Stimulated activated CD8-positive, alpha-beta memory T cell treated with anti-CD3 and anti-CD28 coated beads, Interleukin-15, amount 100 ng/mL, for 48 hours (primary cell): ENCODE results near the gene C16orf90.
"Not testable (repeated sequence)": the region's sequence is repeated elsewhere in the genome, so short reads cannot be mapped to it uniquely, and the experiment has no call there.

ENCODE experiments used
- DNase-seq, 2 donors: peaks; one replicate each; pipeline ENCODE4 v3.0.0-alpha.2; 2020; ENCODE audit warnings: low read depth in 2 of 2

Gene C16orf90

GRCh38 chr16:3482659-3483241 lies 12.5 kb downstream of the C16orf90 start:
- no peak for DNase-seq

DNA sequence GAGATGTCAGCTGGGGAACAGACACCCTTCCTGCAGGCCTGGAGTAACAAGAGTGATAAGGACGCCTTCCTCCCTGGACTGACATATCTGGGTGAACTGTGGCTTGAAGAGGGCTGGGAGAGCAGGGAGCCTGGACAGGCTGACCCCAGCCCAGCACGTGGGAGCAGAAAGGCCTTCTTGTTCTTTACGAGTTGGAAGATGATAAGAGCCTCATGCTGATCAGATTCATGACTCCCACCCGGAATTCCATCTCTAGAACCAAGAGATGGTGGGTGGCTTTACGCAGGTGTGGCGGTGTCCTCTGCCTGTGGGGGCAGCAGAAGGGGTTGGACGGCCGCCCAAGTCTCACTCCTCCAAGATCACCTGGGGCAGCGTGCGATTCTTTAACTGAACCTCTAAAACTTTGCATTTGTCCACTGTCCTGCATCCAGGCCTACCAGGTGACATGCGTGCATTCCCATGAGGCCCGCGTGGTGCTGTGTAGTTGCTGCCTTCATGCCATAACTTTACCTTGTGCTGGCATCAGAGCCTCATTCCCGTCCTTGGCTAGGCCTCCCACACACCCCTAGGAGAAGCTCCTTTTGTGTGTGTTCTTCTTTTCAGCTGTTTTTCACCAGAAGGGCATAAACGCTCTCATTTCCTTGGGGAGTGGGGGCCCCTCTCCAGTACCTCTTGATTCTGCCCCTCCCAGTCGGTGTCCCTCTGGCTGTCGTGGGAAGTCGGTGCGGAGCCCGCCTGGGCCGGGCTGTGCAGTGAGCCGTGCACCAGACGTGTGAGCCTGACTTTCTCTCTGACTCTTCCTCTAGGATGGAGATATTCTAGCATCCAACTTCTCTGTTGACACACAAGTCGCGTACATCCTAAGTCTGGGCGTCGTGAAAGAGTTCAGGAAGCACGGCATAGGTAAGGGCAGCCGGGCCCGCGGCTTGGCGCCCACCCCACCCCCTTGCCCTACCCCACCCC lies 13.3 kb downstream of the C16orf90 start:
- no peak for DNase-seq

- no peak for DNase-seq
Observed at GRCh38 chr16:3480901-3481695, 14.2 kb downstream of the C16orf90 start.

- DNase-seq = no peak
Observed at GRCh38 chr16:3479654-3480216, 15.6 kb downstream of the C16orf90 start.

DNA sequence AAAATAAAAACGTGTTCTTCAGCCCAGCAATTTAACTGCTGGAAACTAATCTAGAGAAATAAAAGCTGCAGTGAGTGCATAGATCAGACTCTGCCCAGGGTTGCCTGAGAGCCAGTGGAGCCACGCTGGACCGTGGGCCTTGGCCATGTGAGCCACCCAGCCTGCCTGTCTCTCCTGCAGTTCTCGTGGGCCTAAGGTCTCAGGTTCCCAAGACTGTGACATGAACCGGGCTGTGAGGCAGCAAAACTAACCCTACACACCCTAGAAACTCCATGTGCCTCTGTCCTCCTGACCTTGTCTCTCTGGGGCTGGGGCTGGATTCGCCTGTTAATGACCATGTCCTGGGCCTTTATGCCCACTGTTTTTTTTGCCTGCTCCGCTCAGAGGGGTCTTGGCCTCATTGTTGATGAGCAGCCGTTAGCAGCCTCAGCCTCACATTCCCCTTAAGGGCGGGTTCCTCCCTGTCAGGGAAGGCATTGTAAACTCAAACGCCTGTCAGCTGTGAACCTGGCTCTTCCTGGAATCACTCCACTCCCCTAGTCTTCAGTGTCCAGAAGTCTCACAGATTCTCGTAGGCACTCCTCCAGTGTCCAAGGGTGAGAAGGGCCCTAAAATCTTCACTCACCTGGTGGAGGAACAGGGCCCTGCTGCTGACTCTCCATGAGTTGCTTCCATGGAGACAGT lies 16.9 kb downstream of the C16orf90 start:
- no peak for DNase-seq

DNA sequence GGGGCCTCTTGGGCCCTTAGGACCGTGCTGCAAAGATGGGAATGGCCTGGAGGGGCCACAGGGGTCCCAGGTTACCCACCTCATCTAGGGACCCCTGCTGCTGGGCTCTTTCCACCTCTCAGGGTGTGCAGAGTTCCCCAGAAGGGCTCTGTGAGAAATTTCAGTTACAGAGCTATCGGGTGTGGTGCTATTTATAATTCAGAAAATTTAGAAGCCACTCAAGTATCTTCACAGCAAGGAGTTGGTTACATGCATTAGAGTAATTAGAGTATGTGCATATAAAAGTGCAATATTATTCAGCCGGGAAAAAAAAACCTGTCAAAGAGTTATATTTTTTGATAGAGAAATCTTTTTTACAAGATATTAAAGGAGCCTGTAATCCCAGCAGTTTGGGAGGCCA lies 18.9 kb downstream of the C16orf90 start:
- DNase-seq = no peak

DNA sequence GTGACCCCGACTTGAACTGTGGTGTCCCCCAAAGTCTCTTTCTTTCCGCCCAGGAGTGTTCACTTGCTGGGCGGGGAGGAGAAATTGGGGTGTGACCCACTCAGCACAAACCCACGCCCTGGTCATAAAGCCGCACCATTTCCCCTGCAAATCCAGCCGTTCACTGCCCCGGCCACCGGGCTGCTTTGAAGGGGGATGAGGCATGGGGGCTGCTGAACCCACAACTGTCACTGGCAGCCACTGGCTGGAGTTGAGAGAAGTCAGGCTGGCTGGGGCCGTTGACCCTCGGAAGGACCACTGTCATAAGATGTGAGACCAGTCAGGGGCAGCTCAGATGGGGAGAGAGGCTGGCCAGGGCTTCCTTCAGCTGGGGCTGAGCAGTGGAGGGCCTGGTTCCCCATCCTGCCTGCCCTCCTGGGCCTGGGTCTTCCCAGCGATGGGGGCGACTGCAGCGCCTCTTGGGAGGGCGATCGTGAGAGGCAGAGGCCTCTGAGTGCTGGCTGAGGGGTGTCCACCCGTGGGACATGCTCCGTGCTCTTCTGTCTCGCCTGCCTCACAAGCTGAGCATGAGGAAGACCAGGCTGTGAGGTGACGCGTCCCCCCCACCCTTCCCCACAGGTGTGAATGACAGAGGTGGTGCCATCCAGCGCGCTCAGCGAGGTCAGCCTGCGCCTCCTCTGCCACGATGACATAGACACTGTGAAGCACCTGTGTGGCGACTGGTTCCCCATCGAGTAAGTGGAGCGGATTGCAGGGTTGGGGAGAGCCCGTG lies 19.5 kb downstream of the C16orf90 start:
- DNase-seq = no peak

DNA sequence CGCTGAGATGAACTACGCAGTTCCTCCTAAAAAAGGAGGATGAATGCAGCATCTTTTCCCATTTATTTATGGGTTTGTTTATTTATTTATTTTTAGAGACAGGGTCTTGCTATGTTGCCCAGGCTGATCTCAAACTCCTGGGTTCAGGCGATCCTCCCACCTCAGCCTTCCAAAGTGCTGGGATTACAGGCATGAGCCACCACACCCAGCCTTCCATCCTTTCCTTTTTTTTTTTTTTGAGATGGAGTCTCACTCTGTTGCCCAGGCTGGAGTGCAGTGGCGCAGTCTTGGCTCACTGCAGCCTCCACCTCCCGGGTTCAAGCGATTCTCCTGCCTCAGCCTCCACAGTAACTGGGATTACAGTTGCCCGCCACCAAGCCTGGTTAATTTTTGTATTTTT lies 20.4 kb downstream of the C16orf90 start:
- not testable (repeated sequence) for DNase-seq

- no peak for DNase-seq
Observed at GRCh38 chr16:3474136-3474779, 21.0 kb downstream of the C16orf90 start.

- not testable (repeated sequence) for DNase-seq
Observed at GRCh38 chr16:3473596-3473943, 21.7 kb downstream of the C16orf90 start.

- no peak for DNase-seq
Observed at GRCh38 chr16:3472878-3473595, 22.3 kb downstream of the C16orf90 start.

- no peak for DNase-seq
Observed at GRCh38 chr16:3471518-3472176, 23.6 kb downstream of the C16orf90 start.

DNA sequence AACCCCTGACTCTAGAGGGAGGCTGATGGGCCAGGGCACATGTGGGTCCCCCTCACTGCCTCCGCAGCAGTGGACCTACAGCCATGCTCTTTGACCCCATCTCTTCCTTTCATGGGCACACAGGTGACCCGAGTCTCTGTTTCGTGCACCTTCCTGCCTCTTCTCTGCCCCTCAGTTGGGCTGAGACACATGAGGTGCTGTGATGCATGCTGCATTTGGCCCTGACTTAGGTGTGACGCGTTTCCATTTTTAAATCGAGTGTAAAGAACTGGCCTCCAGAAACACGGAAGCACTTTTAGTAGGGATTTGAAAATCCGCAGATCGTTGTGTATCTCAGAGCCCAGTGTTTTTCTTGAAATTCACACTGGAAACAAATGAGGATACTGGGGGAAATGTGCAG lies 24.6 kb downstream of the C16orf90 start:
- no peak for DNase-seq

DNA sequence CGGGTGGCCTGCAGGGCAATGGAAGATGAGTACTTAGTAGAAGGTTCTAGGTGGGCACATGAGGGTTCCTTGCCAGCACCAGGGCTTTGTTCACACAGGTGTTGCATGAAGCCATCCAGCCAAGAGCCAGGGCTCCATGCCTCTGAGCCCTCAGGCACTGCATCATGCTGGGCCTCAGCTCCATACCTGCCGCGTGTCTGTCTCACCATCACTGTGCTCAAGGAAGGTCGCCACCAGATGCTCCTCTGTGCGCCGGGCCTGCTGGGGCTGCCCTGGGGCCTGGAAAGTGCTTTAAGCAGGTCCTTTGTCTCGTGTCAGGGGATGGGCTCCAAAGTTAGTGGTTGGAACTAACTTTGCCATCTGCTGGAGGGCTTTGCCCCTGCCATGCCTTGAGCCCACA lies 25.6 kb downstream of the C16orf90 start:
- DNase-seq = no peak

- DNase-seq = no peak
Observed at GRCh38 chr16:3468501-3468900, 26.8 kb downstream of the C16orf90 start.

DNA sequence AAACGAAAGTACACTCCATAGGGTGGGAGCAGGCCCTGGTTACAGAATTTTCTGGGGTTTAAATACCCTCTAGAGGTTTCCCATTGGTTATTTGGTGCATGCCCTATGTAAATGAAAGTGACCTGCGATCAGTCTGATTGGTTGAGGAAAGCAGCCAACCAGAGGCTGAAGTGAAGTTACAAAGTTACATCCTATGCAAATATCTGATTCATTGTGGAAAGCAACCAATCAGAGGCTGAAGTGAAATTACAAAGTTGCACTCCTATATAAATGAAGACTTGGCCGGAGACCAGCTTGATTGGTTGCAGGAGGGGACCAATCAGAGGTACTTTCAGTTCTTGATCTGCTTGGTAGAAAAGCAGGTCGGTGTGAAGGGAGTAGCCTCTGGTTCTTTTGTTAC lies 27.4 kb downstream of the C16orf90 start:
- no peak for DNase-seq

GRCh38 chr16:3467182-3467581 lies 28.1 kb downstream of the C16orf90 start:
- no peak for DNase-seq

- no peak for DNase-seq
Observed at GRCh38 chr16:3465911-3466584, 29.2 kb downstream of the C16orf90 start.

GRCh38 chr16:3465301-3465700 lies 30.0 kb downstream of the C16orf90 start:
- DNase-seq = no peak
